Activated CD4-positive, alpha-beta T cell treated with anti-CD3 and anti-CD28 coated beads, Interleukin-2, amount 50 U/mL, for 48 hours (primary cell): ENCODE results near the gene EGFL7.

Experiments used
- DNase-seq, 2 experiments: peaks; one replicate each; pipeline ENCODE4 v3.0.0-alpha.2; 2020

The EGFL7 gene

DNA sequence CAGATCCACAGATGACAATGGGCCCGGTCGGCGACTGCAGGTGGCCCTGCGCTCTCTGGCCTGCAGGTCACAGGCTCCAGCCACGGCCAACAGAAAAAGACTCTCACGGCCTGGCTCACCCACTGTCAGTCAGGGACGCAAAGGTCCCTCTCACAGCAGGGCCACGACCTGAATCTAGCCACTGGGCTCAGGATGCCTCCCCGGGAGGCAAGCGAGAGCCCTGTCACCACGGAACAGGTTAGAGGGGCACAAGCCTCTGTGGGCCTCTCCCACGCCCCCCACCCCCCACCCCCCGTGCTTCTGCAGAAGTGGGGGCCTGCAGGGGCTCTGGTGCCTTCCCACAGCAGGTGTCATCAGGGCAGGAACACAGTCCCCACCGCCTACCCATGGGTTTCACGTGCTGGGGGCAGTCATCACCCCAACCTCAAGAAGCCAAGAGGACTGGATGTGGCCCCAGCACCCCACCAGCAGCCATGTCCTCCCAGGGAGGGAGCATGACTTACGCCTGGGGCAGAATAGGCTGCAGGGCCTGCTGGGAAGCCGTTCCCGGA is 17.3 kb upstream of the EGFL7 start:
- no peak for DNase-seq

DNA sequence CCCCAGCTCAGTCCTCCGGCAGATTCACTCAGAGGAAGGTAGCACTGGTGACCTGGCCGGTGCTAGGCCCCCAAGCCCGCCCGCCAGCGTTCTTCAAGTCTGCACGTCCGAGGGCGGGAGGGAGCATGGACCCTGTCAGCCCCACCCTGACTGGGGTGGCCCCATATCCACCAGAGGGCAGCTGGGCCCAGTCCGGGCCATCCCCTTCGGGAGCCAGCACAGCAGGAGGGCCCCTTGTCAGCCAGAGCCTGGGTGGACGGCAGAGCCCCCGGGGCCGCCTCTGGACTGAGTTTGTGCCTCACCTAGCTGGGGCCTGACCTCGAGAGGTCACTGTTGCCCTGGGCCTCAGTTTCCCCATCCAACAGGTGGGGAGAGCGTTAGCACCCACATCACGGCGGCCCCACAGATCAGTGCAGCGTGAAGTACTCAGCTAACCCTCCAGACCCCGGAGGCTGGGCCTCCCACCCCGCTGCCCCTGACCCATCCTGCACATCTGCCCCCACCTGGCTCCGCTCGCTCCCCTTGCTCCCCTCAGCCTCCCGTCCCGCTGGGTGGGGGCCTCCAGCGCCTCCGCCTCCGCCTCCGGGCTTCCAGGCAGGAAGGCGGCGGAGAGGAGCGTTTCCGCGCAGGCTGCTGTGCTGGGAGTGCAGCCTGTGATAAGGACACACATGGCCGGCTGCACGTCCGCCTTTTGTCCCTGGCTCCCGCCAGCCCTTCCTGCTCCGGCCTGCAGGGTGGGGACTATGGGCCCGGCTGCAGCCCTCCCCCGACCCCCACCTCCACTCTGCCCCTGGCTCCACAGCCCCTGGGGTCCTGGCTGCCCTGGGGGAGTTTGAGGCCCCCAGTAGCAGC is 16.6 kb upstream of the EGFL7 start:
- DNase-seq, result no peak

DNA sequence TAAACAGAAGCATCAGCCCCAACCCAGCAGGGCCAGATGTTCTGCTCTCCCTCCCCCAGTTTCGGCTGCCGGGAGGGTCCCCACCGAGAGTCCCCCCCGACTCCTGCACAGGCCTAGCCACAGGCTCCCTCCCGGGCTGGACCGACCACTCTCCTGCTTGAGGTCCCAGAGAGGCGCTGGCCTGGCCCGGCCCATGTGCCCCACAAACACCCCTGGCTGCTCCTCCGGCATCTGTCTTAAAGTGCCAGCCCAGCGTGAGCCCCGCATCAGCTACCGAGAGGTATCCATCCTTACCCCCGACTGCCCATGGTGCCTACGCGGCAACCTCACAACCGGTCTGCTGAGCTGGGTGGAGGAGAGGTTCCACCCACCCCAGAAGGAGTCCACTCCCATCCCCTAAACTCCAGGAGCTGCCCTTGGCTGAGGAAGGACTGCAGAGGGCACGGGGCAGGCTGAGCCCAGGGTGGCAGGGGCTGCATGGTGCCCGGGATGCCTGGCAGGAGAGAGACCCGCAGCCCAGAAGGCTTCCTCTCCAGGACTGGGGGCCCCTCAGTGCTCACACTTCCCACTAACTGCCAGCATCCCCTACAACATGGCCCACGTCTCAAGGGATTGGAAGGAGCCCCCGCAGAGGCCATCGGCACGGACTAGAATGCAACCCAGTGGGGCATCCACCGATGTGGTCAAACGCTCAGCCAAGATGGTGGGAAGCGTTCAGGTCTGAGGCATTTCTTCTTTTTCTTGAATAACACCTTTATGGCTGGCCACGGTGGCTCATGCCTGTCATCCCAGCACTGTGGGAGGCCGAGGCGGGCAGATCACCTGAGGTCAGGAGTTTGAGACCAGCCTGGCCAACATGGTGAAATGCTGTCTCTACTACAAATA is 15.6 kb upstream of the EGFL7 start:
- DNase-seq, result no peak

DNA sequence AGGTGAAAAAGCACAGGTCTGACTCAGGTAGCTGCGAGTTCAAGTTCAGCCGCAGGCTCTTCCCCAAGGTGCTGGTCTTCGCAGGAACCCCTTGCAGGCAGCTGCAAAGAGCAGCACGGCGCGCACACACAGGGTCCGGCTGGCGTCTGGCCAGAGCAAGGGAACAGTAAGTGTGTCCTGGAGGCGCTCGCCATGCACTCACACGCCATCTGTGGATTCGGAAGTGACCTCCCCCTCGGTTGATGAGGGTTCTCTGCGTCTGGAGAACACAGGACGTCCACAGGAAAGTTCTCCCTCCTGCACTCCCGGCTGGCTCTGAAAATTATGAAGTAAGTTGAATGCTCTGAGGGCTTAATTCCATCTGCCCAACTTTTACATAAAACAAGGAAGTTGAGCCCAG is 14.0 kb upstream of the EGFL7 start:
- no peak for DNase-seq

DNA sequence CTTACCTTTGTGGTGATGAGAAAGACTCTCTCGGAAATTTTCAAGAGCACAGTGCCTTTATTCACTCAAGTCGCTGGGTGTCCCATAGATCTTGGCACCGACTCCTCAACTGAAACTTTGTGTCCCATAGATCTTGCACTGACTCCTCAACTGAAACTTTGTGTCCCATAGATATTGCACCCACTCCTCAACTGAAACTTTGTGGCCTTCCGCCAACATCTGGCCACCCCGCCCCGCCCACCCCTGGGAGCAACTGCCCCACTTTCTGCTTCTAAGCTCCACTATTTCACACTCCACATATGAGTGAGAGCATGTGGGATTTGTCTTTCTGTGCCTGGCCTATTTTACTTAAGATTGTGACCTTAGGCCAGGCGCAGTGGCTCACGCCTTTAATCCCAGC is 12.7 kb upstream of the EGFL7 start:
- DNase-seq, result no peak

DNA sequence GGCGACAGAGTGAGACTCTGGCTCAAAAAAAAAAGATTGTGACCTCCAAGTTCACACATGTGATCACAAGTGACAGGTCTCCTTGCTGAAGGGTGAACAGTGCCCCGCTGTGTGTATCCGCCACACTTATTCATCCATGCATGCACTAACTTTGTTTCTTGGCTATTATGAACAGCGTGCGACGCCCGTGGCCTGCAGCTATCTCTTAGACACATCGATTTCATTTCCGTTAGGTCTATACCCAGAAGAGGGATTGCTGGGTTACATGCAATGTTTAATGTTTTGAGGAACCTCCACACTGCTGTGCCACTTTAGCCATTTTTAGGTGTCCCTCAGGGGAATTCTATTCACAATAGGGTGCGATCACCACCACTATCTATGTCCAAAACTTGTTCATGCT is 12.1 kb upstream of the EGFL7 start:
- no peak for DNase-seq

DNA sequence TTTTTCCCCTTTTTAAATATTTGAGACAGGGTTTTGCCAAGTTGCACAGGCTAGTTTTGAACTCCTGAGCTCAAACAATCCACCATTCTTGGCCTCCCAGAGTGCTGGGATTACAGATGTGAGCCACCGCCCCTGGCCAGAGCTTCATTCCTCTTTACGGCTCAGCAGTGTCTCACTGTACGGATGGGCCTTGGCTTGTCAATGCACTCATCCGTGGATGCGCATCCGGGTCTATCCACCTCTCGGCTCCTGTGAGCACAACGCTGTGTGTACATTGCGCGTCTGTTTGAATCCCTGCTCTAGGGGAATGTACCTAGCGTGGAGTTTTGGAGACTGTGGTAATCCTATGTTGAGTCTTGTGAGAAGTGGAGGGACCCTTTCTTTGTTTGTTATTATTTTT is 10.9 kb upstream of the EGFL7 start:
- DNase-seq, result no peak

DNA sequence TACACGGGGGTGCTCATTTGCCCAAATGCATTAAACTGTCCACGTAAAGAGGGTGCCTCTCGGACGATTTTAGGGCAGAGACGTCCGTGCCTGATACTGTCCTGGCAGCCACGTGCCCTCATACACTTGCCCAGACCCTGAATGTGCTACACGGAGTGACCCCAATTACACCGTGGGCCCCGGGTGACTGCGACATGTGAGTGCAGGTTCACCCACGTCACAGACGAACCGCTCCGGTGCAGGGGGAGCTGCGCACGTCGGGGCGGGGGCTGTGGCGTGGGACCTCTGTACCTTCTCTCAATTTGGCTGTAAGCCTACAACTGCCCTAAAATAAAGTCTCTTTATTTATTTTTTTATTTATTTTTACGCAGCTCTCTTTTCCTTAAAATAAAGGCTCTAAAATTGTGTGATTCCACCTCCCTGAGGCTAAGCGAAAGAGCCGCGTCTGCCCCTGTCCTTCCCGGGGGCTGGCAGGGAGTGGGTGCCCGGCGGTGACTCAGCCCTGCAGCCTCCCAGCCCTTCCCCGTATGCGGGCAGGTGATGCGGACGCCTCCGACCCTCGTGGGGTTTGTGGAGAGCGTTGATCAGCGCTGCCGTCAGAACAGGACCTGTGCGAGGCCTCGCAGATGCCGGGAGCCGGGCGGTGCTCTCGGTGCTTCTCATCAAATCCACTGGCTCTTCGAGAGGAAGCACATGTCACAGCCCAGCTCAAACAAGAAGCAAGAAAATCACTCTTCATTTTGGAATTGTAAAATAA is 9.2 kb upstream of the EGFL7 start:
- DNase-seq, result no peak

DNA sequence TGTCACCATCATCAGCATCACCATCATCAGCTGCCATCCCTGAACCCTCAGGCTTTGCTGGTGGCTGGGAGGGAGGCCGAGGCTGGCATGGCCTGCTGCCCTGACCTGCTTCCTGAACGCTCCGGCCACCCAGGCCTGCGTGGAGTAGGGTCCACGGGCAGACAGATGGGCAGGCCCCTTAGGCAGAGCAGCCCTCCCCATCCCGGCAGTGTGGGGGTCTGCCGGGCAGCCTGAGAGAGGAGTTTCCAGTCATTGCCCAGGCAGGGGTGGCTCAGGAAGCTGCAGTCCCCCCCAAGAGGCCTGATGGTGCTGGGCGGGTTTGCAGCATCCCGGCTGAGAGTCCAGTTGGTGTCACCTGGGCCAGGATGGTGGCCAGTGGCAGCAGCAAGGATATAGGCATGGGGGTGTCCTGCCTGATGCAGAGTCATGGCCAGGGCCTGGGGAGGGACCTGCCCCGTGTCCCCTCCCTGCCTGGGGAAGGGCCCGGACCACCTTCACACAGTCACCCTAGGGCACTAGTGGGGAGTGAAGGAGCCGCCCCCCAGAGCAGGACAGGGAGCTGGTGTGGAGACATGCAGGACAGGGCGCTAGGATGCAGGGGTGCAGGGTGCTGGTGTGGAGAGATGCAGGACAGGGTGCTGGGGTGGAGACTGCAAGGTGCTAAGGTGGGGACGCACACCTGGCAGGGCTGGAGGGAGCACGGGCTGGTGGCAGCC is 7.7 kb upstream of the EGFL7 start:
- no peak for DNase-seq

DNA sequence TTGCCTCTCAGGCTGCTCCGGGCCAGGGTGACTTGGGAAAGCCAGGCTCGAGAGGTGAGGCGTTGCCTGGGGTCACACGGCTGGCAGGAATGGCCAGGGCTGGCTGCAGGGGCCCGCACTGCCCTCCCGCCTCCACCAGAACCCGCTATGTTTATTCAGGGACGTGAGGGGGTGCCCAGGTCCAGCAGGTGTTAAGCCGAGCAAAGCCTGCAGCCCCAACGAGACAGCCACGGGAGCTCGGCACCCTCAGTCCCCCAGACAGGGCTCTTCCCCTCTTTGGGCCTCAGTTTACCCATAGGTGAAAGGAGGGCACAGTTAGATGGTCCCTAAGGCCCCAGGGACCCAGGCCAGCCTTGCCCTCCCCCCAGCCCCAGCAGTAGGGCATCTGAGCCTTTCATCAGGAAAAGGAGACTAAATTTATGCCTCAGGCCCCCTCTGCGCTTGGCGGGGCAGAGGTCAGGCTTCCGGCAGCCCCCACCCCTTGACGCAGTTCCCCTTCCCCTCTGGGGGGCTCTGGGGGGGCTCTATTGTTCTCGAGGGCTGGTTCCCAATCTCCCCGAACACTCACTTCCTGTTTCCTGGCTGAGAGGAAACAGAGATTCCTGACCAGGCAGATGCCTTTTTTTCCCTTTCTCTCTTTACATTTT is 7.1 kb upstream of the EGFL7 start:
- no peak for DNase-seq

DNA sequence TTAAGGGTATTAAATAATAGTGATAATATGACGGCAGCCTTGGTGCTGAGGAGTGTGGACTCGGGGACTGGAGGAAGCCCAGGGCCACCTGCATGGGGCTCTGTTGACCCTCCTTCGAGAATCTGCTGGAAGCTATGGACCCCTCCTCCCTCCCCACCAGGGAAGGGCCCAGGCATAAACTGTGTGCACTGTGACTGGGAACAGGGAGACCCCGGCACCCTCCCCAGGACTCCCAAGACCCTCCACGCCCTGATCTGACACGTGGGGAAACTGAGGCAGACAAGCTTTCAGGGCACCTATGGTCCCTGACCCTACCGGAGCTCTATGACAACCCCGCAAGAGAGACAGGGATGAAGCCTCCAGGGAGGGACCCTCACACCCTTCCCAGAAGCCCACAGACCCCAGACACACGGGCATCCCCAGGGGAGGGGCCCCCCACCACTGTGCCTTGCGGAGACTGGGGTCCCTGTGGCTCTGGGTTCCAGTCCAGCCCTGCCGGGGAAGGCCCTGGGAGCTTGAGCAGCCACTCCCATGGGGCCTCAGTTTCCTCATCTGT is 6.5 kb upstream of the EGFL7 start:
- DNase-seq, result no peak

DNA sequence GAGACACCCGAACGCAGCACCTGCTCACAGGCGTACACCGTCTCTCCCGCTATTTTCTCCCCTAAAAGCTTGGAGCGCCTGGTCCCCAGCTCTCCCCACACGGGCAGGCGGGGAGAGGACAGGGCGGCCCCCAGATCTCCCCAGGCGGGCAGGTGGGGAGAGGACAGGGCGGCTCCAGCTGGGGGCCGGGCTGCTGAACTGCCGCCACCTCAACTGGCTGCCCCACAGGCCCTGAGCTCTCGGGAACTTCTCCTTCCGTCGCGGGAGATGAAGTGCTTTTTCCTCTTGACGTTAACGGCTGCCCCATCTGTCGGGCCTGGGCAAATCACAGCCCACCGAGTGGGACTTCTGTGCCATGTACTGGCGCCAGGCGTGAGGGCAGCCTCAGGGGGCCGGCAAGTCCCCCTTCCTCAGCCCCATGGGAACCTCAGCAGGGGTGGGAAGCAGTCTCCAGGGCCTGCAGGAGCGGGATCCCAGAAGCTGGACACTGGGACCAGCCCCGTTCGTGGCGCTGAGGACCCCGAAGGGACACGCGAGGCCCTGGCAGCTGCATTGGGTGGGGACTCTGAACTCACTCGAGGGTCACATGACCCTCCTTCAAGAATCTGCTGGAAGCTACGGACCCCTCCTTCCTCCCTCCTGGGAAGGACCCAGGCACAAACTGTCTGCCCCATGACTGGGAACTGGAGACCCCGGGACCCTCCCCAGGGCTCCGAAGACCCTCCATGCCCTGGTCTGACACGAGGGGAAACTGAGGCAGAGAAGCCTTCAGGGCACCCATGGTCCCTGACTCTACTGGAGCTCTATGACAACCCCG is 5.7 kb upstream of the EGFL7 start:
- no peak for DNase-seq

DNA sequence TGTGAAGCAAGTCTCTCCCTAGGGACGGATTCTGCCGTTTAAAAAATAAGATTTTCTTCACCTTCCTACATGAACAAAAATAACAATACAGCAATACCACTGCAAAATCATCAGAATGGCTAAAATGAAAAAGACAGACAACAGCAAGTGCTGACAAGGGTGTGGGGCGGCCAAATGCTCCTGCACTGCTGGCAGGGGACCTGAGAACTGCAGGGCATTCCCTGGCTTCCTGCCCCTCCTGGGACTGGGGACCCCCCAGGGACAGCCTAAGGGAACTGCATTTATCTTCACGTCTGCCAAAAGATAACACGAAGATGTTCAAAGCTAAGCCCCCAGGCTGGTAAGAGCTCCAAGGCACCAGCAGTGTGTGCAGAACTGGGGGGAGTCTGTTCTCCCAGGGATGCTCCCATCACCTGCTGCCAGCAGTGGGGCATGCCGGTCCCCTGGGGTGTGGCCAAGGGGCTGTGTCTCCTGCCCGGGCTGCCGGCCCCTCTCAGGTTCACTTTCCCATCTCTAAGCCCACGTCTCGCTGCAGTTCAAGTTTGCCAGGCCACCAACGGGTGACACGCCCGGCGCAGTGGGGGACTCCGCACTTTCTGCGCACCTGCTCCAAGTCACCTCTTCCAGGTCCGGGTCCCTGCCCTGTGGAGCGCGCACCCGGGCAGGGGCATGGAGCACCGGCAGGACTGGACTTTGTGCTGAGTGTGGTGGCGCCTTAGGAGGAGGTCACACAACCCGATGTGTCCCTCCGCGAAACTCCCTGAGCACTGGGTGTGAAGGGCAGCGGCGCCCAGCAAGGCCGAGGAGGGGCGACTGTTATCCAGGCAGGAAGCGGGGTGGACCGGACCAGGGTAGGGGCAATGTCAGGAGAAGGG is 4.5 kb upstream of the EGFL7 start:
- no peak for DNase-seq

DNA sequence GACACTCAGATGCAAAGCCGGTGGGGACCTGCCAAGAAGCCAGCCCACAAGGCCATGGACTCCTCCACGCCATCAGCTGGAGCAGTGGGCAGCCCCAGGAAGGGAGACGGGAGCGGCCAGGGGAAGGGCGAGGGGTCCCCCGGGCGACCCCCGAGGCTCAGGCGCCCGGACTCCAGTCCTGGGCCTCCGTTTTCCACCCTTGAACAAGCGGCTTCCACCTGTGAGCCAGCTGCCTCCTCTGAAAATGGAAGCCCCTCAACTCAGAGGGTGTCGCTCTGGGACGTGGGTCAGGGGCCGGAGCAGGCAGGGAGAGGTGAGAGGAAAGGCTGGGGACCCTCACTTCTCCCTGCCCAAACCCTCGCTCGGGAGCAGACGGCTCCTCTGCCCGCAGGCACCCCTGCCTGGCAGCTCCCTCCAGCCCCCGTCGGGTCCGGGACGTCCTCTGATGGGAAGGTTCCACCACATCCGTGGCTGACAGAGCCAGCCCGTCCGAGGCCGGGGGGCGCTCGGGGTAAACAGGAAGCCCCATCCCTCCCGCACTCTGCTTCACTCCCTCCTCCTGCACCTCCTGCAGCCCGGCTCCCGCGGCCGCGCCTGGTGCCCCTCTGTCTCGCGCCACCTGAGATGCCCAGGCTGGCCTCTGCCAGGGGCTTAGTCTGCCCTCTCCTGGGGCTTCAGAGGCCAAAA is 3.7 kb upstream of the EGFL7 start:
- DNase-seq, result no peak

DNA sequence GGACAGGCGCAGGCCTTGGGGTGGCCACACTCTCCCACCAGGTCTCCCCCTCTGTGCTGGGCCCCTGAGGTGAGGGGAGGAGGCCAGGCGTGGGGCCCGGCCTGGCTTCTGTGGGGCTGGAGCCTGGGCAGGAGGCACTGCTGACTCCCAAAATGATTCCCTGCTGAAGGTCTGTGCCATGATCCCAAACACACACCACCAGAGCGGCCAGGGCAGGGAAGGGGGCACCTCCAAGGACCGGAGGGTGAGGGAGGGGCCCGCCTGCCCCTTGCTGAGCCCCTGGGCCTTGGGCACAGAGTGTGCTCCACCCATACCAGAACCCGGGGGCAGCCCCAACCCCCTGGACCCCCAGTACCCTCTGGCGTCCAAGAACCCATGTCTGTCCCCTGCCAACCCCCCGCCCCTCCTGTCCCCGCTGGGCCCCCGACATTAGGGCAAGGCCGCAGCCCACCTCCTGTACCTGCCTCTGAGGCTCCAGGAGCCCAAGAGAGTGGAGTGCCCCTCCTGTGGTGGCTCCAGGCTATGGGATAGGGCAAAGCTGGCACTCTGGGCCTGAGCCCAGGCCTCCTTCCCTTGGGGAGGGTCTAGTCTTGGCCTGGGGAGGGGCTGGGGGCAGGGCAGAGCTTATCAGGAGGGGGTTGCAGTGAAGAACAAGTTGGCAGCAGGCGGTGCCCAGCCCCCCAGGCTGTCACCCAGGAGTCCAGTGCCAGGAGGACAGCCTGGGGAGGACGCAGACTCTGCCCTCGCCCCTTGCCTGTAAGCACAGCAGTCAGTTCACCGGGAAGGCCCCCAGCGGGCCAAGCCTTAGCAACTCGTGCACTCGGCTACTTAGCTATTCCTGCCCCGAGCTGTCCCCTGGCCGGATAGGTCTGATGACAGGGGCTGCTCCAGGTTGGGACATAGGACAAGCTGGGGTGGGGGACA is 2.6 kb upstream of the EGFL7 start:
- DNase-seq, result no peak

DNA sequence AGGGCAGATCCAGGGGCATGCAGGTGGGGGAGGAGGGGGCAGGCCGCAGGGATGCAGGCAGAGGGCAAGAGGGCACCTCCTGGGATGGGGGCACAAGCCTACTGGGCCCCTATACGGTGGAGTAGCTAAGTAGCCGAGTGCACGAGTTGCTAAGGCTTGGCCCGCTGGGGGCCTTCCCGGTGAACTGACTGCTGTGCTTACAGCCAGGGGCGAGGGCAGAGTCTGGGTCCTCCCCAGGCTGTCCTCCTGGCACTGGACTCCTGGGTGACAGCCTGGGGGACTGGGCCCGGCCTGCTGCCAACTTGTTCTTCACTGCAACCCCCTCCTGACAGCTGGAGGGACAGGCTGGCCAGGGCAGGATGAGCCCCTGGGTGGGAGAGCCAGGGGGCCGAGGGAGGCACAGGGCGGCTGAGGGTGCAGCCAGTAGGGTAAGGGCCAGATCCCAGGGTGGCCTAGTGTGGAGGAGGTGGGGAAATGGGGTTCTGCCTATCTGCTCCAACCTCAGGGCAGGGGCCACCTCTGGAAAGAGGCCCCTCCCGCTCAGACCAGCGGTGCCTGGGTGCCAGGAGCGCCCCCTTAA is 1.7 kb upstream of the EGFL7 start:
- DNase-seq, result no peak

DNA sequence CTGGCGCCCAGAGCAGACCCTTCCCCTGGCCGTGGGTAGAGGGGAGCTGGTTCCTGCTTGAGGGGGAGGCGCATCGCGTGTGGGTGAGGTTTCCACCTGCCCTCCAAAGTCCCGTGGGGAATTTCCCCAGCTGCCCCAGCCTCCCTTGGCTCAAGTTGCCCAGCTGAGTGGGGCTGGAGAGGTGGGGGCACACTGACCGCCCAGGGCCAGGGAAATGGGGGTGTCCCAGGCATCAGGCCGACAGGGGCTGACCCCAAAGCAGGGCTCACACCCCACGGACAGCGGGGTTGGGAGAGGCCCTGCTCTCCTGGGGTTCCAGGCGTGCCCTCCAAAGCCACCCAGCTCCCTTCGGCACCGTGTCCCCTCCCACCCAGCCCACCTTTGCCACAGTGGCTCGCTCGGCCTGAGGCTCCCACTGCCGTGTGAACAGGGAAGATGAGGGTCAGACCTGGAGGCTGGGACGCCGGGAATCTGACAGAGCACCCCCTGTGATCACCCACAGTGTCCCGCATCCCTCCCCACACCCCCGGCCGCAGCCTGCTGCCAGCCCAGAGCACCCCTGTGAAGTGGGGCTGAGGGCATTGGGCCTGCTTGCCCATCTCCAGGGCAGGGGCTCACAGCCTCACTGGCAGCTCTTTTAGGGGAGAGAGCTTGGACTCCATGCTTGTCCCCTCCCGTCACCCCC is 933 bp upstream of the EGFL7 start:
- no peak for DNase-seq
